ENCODE measurements around the gene ADH7.
"Not testable (repeated sequence)": the region's sequence is repeated elsewhere in the genome, so short reads cannot be mapped to it uniquely, and the experiment has no call there.

ADH7 gene

GRCh38 chr4:99379571-99379970 lies 55.6 kb downstream of the ADH7 start:
- DNase-seq (ENCODE audit: low spot score), result no peak

- no peak for DNase-seq (ENCODE audit: low spot score)
Observed at GRCh38 chr4:99378876-99379275, 56.3 kb downstream of the ADH7 start.

- DNase-seq (ENCODE audit: low spot score), result peak; percentile 53
Observed at GRCh38 chr4:99377341-99377740, 57.8 kb downstream of the ADH7 start.

GRCh38 chr4:99372464-99372863 lies 62.7 kb downstream of the ADH7 start:
- DNase-seq (ENCODE audit: low spot score), result not testable (repeated sequence)

- DNase-seq (ENCODE audit: low spot score), result not testable (repeated sequence)
Observed at GRCh38 chr4:99367817-99368216, 67.3 kb downstream of the ADH7 start.

- DNase-seq (ENCODE audit: low spot score), result no peak
Observed at GRCh38 chr4:99366491-99366890, 68.7 kb downstream of the ADH7 start.

GRCh38 chr4:99362768-99363167 lies 72.4 kb downstream of the ADH7 start:
- no peak for DNase-seq (ENCODE audit: low spot score)
